DMS53 treated with DMSO at 0.1 percent for 48 hours (cell line): ENCODE measurements around the gene HHAT.
"Not testable (repeated sequence)": the region's sequence is repeated elsewhere in the genome, so short reads cannot be mapped to it uniquely, and the experiment has no call there.

Experiments used
- DNase-seq: peaks from one replicate; lab custom pipeline; 2025; ENCODE audit not compliant: unreplicated experiment; lab: John Stamatoyannopoulos, UW

HHAT gene

GRCh38 chr1:210385228-210385627 is 56.5 kb downstream of the HHAT start:
- DNase-seq, result no peak

GRCh38 chr1:210394281-210394821 is 65.6 kb downstream of the HHAT start:
- DNase-seq, result no peak

- no peak for DNase-seq
These were observed 67.8 kb downstream of the HHAT start for GRCh38 chr1:210396541-210396940.

- DNase-seq, result no peak
These were observed 68.5 kb downstream of the HHAT start for GRCh38 chr1:210397252-210397651.

GRCh38 chr1:210397681-210398080 is 69.0 kb downstream of the HHAT start:
- DNase-seq, result no peak

- no peak for DNase-seq
These were observed 69.8 kb downstream of the HHAT start for GRCh38 chr1:210398466-210398865.

- peak; percentile 81 for DNase-seq
These were observed 71.5 kb downstream of the HHAT start for GRCh38 chr1:210400043-210400840.

GRCh38 chr1:210402560-210402959 is 73.9 kb downstream of the HHAT start:
- no peak for DNase-seq

GRCh38 chr1:210405316-210405715 is 76.6 kb downstream of the HHAT start:
- DNase-seq, result no peak

- not testable (repeated sequence) for DNase-seq
These were observed 77.6 kb downstream of the HHAT start for GRCh38 chr1:210406341-210406740.

- peak; percentile 84 for DNase-seq
These were observed 78.6 kb downstream of the HHAT start for GRCh38 chr1:210407207-210407886.

GRCh38 chr1:210407887-210408252 is 79.2 kb downstream of the HHAT start:
- no peak for DNase-seq

- no peak for DNase-seq
These were observed 83.5 kb downstream of the HHAT start for GRCh38 chr1:210412240-210412639.

- no peak for DNase-seq
These were observed 85.2 kb downstream of the HHAT start for GRCh38 chr1:210413951-210414350.

GRCh38 chr1:210415846-210416448 is 87.2 kb downstream of the HHAT start:
- DNase-seq, result no peak

GRCh38 chr1:210416681-210417080 is 88.0 kb downstream of the HHAT start:
- DNase-seq, result no peak

- DNase-seq, result no peak
These were observed 89.2 kb downstream of the HHAT start for GRCh38 chr1:210417881-210418280.

- DNase-seq, result peak; percentile 3
These were observed 90.4 kb downstream of the HHAT start for GRCh38 chr1:210418863-210419650.

- not testable (repeated sequence) for DNase-seq
These were observed 98.0 kb downstream of the HHAT start for GRCh38 chr1:210426696-210427095.

- no peak for DNase-seq
These were observed 100.0 kb downstream of the HHAT start for GRCh38 chr1:210428696-210429095.

GRCh38 chr1:210434223-210434622 is 105.5 kb downstream of the HHAT start:
- no peak for DNase-seq
